SH-SY5Y (cell line): ENCODE data around the gene ANKEF1.

Experiments used
- GATA2 ChIP-seq: IDR thresholded peaks from 2 replicates; pipeline ENCODE4 v1.6.1; 2011; ENCODE audit warnings: mild to moderate bottlenecking, low read depth, low read length
- GATA3 ChIP-seq: IDR thresholded peaks from 2 replicates; pipeline ENCODE4 v1.6.1; 2011; ENCODE audit warnings: low read depth, mild to moderate bottlenecking, low read length, moderate library complexity

- TF ChIP-seq GATA2: no peak
- no peak for TF ChIP-seq GATA3
These were observed 45.6 kb upstream of the ANKEF1 start for GRCh38 chr20:9989066-9989724.
